ENCODE data around the gene PREX1.
"Not testable (repeated sequence)": the region's sequence is repeated elsewhere in the genome, so short reads cannot be mapped to it uniquely, and the experiment has no call there.

GRCh38 chr20:48775545-48775944, 52.3 kb downstream of the PREX1 start:
- TF ChIP-seq CTCF (conservative IDR thresholded peaks at IDR 0.05); EZH2 (IDR thresholded peaks at IDR 0.05; ENCODE audit: low read depth): not testable (repeated sequence)

All from PC-9 (cell line).